Nephron (organoid): ENCODE data around the gene ASF1A.

ENCODE experiments used
- H3K27ac Mint-ChIP-seq, 3 experiments: 2 replicates each; pipeline ENCODE4 v1.8.0; 2020; ENCODE audit warnings: mixed read lengths in 3 of 3, mild to moderate bottlenecking in 2 of 3, moderate library complexity in 1 of 3
- H3K27me3 Mint-ChIP-seq: 2 replicates; pipeline ENCODE4 v1.8.0; 2021; ENCODE audit warnings: low read depth, mild to moderate bottlenecking, moderate library complexity, mixed read lengths
- H3K36me3 Mint-ChIP-seq: 2 replicates; pipeline ENCODE4 v1.8.0; 2020; ENCODE audit warnings: low read depth, mixed read lengths
- H3K4me1 Mint-ChIP-seq: 2 replicates; pipeline ENCODE4 v1.8.0; 2020; ENCODE audit warnings: mixed read lengths
- H3K4me3 Mint-ChIP-seq, 3 experiments: 2 replicates each; pipeline ENCODE4 v1.8.0; 2020; ENCODE audit warnings: mild to moderate bottlenecking in 3 of 3, mixed read lengths in 3 of 3, moderate library complexity in 2 of 3
- H3K9me3 Mint-ChIP-seq: 2 replicates; pipeline ENCODE4 v1.8.0; 2020; ENCODE audit warnings: mixed read lengths
- CTCF ChIP-seq, 3 experiments: fragments of 200-600 bp; sonication (generic); IDR thresholded peaks; one replicate each; pipeline ENCODE4 v1.5.0; 2021; ENCODE audit warnings: antibody characterized with exemption in 3 of 3; ENCODE audit not compliant: unreplicated experiment in 3 of 3

Gene ASF1A

GRCh38 chr6:118869350-118869749, 24.6 kb upstream of the ASF1A start:
- H3K4me3 Mint-ChIP-seq = no peak overlapping the region
- no peaks in the 10 kb centered on the region for H3K4me1 Mint-ChIP-seq
- H3K9me3 Mint-ChIP-seq = peaks cover 30% of the 10 kb centered on the region
- peaks cover 40% of the 10 kb centered on the region for H3K36me3 Mint-ChIP-seq
- H3K27me3 Mint-ChIP-seq = no peaks in the 10 kb centered on the region
- TF ChIP-seq CTCF (IDR thresholded peaks at IDR 0.05; ENCODE audit: unreplicated experiment in 3 of 3) = no peak
- no peak overlapping the region for H3K27ac Mint-ChIP-seq

GRCh38 chr6:118869894-118870589, 23.9 kb upstream of the ASF1A start:
- H3K9me3 Mint-ChIP-seq = peaks cover 30% of the 10 kb centered on the region
- H3K4me1 Mint-ChIP-seq = no peaks in the 10 kb centered on the region
- no peak overlapping the region for H3K27ac Mint-ChIP-seq
- H3K36me3 Mint-ChIP-seq = peaks cover 42% of the 10 kb centered on the region
- H3K4me3 Mint-ChIP-seq = no peak overlapping the region
- TF ChIP-seq CTCF (IDR thresholded peaks at IDR 0.05; ENCODE audit: unreplicated experiment in 3 of 3) = no peak
- H3K27me3 Mint-ChIP-seq = no peaks in the 10 kb centered on the region

DNA sequence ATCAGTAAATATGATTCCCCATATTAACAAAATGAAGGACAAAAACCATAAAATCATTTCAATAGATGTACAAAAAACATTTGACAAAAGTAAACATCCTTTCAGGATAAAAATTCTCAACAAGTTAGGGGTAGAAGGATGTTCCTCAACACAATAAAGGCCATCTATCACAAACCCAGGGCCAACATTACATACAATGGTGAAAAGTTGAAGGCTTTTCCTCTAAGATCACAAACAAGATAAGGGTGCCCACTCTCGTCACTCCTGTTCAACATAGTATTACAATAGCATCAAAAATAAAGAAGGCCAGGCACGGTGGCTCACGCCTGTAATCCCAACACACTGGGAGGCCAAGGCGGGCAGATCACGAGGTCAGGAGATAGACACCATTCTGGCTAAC, 22.6 kb upstream of the ASF1A start:
- H3K4me3 Mint-ChIP-seq = no peak overlapping the region
- no peaks in the 10 kb centered on the region for H3K27me3 Mint-ChIP-seq
- peaks cover 38% of the 10 kb centered on the region for H3K36me3 Mint-ChIP-seq
- no peak overlapping the region for H3K27ac Mint-ChIP-seq
- H3K9me3 Mint-ChIP-seq = peaks cover 26% of the 10 kb centered on the region
- no peak for TF ChIP-seq CTCF (IDR thresholded peaks at IDR 0.05; ENCODE audit: unreplicated experiment in 3 of 3)
- no peaks in the 10 kb centered on the region for H3K4me1 Mint-ChIP-seq

DNA sequence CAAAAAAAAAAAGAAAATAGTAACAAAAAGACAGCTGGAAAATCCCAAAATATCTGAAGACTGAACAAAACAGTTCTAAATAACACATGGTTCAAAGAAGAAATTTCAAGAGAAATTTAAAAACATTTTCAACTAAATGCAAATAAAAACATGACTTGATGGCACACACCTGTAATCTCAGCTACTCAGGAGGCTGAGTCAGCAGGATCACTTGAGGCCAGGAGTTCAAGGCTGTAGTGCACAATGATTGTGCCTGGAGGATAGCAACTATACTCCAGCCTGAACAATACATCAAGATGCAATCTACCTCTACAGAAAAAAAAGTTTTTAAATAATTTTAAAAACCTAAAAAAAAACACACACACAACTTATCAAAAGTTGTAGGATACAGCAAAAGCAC, 21.6 kb upstream of the ASF1A start:
- no peak for TF ChIP-seq CTCF (IDR thresholded peaks at IDR 0.05; ENCODE audit: unreplicated experiment in 3 of 3)
- H3K27me3 Mint-ChIP-seq = no peaks in the 10 kb centered on the region

DNA sequence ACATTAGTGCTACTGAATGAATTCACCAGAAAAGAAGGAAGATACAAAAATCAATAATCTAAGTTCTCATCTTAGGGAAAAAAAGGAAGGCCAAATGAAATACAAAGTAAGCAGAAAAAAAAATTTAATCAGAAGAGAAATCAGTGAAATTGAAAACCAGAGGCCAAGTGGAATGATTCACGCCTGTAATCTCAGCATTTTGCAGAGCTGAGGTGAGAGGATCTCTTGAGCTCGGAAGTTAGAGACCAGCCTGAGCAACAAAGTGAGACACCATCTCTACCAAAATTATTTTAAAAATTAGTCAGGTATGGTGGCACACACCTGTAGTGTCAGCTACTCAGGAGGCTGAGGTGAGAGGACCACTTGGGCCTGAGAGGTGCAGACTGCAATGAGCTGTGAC, 21.2 kb upstream of the ASF1A start:
- TF ChIP-seq CTCF (IDR thresholded peaks at IDR 0.05; ENCODE audit: unreplicated experiment in 3 of 3) = no peak
- Mint-ChIP-seq H3K36me3 (peaks cover 35% of the 10 kb centered on the region), H3K4me1 (no peaks in the 10 kb centered on the region), H3K9me3 (peaks cover 20% of the 10 kb centered on the region), H3K27ac (no peak overlapping the region), H3K4me3 (no peak overlapping the region), H3K27me3 (no peaks in the 10 kb centered on the region)

More for the DNA sequence above, 21.6 kb upstream of the ASF1A start:
- peaks cover 35% of the 10 kb centered on the region for H3K36me3 Mint-ChIP-seq
- no peaks in the 10 kb centered on the region for H3K4me1 Mint-ChIP-seq
- H3K9me3 Mint-ChIP-seq = peaks cover 20% of the 10 kb centered on the region
- H3K27ac Mint-ChIP-seq = no peak overlapping the region
- no peak overlapping the region for H3K4me3 Mint-ChIP-seq

DNA sequence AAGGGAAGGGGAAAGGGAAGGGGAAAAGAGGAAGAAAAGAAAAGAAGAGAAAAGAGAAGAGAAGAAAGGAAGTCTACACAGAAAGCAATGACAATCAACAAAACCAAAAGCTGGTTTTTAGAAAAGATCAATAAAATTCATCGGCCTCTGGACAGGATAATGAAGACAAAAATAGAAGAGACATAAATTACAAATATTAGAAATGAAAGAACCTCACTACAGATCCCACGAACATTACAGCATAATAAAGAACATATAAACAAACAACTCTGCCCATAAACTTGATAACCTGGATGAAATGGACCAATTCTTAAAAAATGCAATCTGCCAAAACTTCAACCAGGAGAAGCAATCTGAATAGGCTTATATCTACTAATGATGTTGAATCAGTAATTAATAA, 20.7 kb upstream of the ASF1A start:
- peaks cover 35% of the 10 kb centered on the region for H3K36me3 Mint-ChIP-seq
- H3K9me3 Mint-ChIP-seq = peaks cover 20% of the 10 kb centered on the region
- H3K27me3 Mint-ChIP-seq = no peaks in the 10 kb centered on the region
- no peak for TF ChIP-seq CTCF (IDR thresholded peaks at IDR 0.05; ENCODE audit: unreplicated experiment in 3 of 3)
- H3K27ac Mint-ChIP-seq = no peak overlapping the region
- no peak overlapping the region for H3K4me3 Mint-ChIP-seq
- no peaks in the 10 kb centered on the region for H3K4me1 Mint-ChIP-seq
